ENCODE measurements around the gene PRR23E. TPM values are rescaled to one million over a fixed set of nuclear protein-coding genes. Genes with fewer than 3 reads are reported as not detected.

The PRR23E gene
- polyA plus RNA-seq, 1 of the 3 experiments (the other 2 are of a cell fraction), result not detected

DNA sequence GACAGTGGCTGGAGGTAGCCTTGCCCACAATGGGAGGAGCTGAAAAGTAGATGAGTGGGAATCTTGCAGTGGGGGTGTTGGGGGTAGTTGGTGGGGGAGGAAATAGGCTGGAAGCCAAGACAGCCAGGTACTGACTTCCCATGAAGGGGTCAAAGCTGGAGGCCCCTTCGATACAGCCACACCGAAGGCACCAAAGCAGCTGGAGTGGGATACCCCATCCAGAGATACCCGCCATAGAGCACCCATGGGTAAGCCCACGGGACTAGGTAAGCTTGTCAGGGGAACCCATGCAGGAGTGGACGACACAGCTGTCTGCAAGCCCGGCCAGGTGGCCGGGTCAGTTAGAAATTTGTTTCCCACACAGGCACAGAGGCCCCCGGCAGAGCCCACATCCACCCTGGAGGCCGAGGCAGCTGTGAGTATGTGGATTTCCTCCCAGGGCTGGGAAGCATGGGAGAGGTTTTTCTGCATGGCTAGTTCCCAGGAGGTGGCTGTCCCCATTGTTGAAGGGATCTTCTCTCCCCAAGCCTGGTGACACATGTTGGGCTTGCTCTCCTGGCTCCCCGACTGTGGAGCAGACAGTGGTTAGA is 28.6 kb downstream of the PRR23E start:
- H3K36me3 ChIP-seq (replicated peaks in 1 of 2; ENCODE audit: control insufficient read depth in 1 of 2, insufficient read depth in 2 of 2, low read length in 1 of 2), result no peaks in the 10 kb centered on the region
- ChIA-PET POLR2A (interaction anchor here (0.6 kb wide), 1 partner anchor 48 kb away, joined by 4 read pairs; no protein-coding TSS in a partner anchor), CTCF (interaction anchor here (0.8 to 1.9 kb wide), 5 partner anchors 8 to 234 kb away, joined by 3 to 5 read pairs (median 5); no protein-coding TSS in a partner anchor)
- H3K27ac ChIP-seq (ENCODE audit: low read depth in 2 of 2, low read length in 1 of 2), result no peak overlapping the region
- no peaks in the 10 kb centered on the region for H3K79me2 ChIP-seq (ENCODE audit: insufficient read depth)
- H3K4me1 ChIP-seq (ENCODE audit: control insufficient read depth in 1 of 2, insufficient read depth in 2 of 2, low read depth in 1 of 2, low read length in 1 of 2), result peaks cover 17 to 23% of the 10 kb centered on the region in 2 experiments; a peak in 2 of 4 replicates
- WGBS (ENCODE audit: low lambda C conversion rate), result 64% methylated on average over 4 of the region's 10 CpGs
- no peak overlapping the region for H3K4me2 ChIP-seq
- no peaks in the 10 kb centered on the region for H3K9me2 ChIP-seq
- H3K9me3 ChIP-seq, result 0 out of 2 replicates have a peak, but pooled peaks cover 4% of the 10 kb centered on the region
- H4K20me1 ChIP-seq (ENCODE audit: insufficient read depth), result no peaks in the 10 kb centered on the region
- no peak overlapping the region for H2AFZ ChIP-seq (ENCODE audit: low read depth)
- H3K9ac ChIP-seq, result no peak overlapping the region
- no peak for DNase-seq
- H3K4me3 ChIP-seq (ENCODE audit: low read depth in 2 of 2, low read length in 1 of 2), result no peak overlapping the region
- no peaks in the 10 kb centered on the region for H3K27me3 ChIP-seq (ENCODE audit: insufficient read depth)
- H3F3A ChIP-seq (replicated peaks; ENCODE audit: insufficient read depth), result peaks cover 6% of the 10 kb centered on the region
- TF ChIP-seq RXRA (IDR thresholded peaks at IDR 0.05; ENCODE audit: borderline replicate concordance, low read depth) (no peak), NRF1 (IDR thresholded peaks at IDR 0.05; ENCODE audit: low read depth, low read length) (no peak), GATA2 (CRISPR knock-in tag; IDR thresholded peaks at IDR 0.05) (no peak), FOXM1 (IDR thresholded peaks at IDR 0.05; ENCODE audit: low read depth) (no peak), RFX5 (IDR thresholded peaks at IDR 0.05; ENCODE audit: low read length) (no peak), TEAD4 (IDR thresholded peaks at IDR 0.05; ENCODE audit: borderline replicate concordance, insufficient read depth) (no peak), CTCF (IDR thresholded peaks at IDR 0.05) (no peak), JUND (IDR thresholded peaks at IDR 0.05) (no peak), ZBTB33 (IDR thresholded peaks at IDR 0.05; ENCODE audit: borderline replicate concordance, low read depth) (no peak), TAF1 (IDR thresholded peaks at IDR 0.05; ENCODE audit: borderline replicate concordance, low read depth, low read length) (no peak), NFIC (IDR thresholded peaks at IDR 0.05; ENCODE audit: borderline replicate concordance) (no peak), TCF12 (IDR thresholded peaks at IDR 0.05) (no peak)
- TF ChIP-seq, protein P1, sequence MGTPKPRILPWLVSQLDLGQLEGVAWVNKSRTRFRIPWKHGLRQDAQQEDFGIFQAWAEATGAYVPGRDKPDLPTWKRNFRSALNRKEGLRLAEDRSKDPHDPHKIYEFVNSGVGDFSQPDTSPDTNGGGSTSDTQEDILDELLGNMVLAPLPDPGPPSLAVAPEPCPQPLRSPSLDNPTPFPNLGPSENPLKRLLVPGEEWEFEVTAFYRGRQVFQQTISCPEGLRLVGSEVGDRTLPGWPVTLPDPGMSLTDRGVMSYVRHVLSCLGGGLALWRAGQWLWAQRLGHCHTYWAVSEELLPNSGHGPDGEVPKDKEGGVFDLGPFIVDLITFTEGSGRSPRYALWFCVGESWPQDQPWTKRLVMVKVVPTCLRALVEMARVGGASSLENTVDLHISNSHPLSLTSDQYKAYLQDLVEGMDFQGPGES (IDR thresholded peaks at IDR 0.05; ENCODE audit: low read depth, low read length), result no peak
- TF ChIP-seq, protein P2, sequence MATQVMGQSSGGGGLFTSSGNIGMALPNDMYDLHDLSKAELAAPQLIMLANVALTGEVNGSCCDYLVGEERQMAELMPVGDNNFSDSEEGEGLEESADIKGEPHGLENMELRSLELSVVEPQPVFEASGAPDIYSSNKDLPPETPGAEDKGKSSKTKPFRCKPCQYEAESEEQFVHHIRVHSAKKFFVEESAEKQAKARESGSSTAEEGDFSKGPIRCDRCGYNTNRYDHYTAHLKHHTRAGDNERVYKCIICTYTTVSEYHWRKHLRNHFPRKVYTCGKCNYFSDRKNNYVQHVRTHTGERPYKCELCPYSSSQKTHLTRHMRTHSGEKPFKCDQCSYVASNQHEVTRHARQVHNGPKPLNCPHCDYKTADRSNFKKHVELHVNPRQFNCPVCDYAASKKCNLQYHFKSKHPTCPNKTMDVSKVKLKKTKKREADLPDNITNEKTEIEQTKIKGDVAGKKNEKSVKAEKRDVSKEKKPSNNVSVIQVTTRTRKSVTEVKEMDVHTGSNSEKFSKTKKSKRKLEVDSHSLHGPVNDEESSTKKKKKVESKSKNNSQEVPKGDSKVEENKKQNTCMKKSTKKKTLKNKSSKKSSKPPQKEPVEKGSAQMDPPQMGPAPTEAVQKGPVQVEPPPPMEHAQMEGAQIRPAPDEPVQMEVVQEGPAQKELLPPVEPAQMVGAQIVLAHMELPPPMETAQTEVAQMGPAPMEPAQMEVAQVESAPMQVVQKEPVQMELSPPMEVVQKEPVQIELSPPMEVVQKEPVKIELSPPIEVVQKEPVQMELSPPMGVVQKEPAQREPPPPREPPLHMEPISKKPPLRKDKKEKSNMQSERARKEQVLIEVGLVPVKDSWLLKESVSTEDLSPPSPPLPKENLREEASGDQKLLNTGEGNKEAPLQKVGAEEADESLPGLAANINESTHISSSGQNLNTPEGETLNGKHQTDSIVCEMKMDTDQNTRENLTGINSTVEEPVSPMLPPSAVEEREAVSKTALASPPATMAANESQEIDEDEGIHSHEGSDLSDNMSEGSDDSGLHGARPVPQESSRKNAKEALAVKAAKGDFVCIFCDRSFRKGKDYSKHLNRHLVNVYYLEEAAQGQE (IDR thresholded peaks at IDR 0.05; ENCODE audit: low read depth, low read length), result no peak

All from SK-N-SH (cell line).